G401 (cell line): Measurements from ENCODE around the gene UMAD1. TPM values are rescaled to one million over a fixed set of nuclear protein-coding genes. Genes with fewer than 3 reads are reported as not detected.

Experiments used
- DNase-seq: peaks from one replicate; pipeline ENCODE4 v3.0.0-alpha.2; 2015; ENCODE audit warnings: low spot score
- in situ Hi-C: cut with HindIII; loops from 2 replicates; pipeline ENCODE4 v1.10.0; 2016; ENCODE audit warnings: low sequenced_read_pairs, mixed read lengths
- total RNA-seq: library from RNA; depleted of rRNA; stranded (reverse); fragments of >200 nt; shearing (Covaris generic); gene quantifications from 2 replicates; pipeline ENCODE4 v1.2.3, GENCODE V29; 2014; rRNA removed

Gene UMAD1
- total RNA-seq, 1 experiment from 2014 or later = 42.3 TPM

DNA sequence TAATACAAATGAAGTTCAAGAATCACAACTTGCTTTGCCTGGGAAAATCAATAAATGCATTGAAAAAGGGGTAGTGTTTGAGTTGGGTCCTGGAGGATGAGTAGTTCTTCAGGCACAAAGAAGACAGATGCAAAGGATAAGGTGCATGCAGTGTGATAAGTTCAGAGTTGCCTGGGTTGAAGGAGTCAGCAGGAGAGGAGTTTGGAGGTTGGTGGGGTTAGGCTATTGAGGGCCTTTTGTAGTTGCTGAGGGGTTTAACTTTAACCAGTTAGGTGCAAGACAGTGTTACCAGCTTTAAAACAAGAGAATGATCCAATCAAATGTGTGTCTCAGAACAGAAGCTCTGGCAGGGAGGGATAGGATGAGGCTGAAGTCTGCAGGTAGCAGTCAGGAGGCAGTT lies 283.8 kb downstream of the UMAD1 start:
- in situ Hi-C loops = no loop called here

More for the DNA sequence above, 283.8 kb downstream of the UMAD1 start:
- no peak for DNase-seq

Other genes with a start within 250 kb of the UMAD1 start
- not detected in 2 replicates for gene COL28A1, start 104.9 kb upstream of the UMAD1 start, total RNA-seq
- 188 and 224 TPM in 2 replicates for gene MIOS, start 73.9 kb upstream of the UMAD1 start, total RNA-seq
- gene RPA3, start 77.9 kb downstream of the UMAD1 start, total RNA-seq = 123 and 170 TPM in 2 replicates